ENCODE data around the gene TRIM33. TPM values are rescaled to one million over a fixed set of nuclear protein-coding genes. Genes with fewer than 3 reads are reported as not detected.

The TRIM33 gene
- total and polyA plus RNA-seq, 2 experiments from 2014 or later, result 50.3 to 51.1 TPM

DNA sequence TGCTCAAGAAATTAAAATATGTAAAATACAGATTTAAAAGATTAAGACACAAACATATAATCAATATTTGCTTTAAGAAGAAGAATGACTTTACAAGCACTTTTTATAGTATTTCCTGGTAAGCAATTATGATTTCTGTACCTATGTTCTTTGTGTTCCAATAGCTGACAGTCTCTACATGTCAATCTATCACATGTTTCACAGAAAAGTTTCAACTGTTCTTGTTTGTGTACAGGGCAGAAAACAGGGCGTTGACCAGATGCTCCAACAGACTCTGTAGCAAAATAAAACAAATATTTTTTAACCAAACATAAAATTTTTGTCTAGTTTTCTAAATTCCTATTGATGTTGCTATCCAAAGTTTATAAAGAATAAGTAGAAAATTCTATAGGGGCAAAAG is 48.0 kb downstream of the TRIM33 start:
- Histone ChIP-seq H3F3A (replicated peaks; ENCODE audit: low read depth) (no peaks in the 10 kb centered on the region), H3K27ac (ENCODE audit: low read depth) (no peak overlapping the region), H2AFZ (no peak overlapping the region), H3K4me1 (ENCODE audit: insufficient read depth) (peaks cover 24% of the 10 kb centered on the region), H3K4me3 (no peak overlapping the region), H3K27me3 (ENCODE audit: insufficient read depth) (no peaks in the 10 kb centered on the region), H3K4me2 (no peak overlapping the region), H4K20me1 (replicated peaks; ENCODE audit: insufficient read depth) (peaks cover 29% of the 10 kb centered on the region), H3K36me3 (ENCODE audit: insufficient read depth) (no peaks in the 10 kb centered on the region), H3K79me2 (replicated peaks; ENCODE audit: insufficient read depth) (peaks cover 80% of the 10 kb centered on the region), H3K9me2 (ENCODE audit: insufficient read depth) (no peaks in the 10 kb centered on the region)
- Mint-ChIP-seq H3K36me3 (ENCODE audit: low read depth) (peaks cover 25% of the 10 kb centered on the region; the same call in 2 of the 3 replicates), H3K9me3 (no peaks in the 10 kb centered on the region), H3K4me3 (no peak overlapping the region), H3K27me3 (ENCODE audit: insufficient read depth, low read depth, poor library complexity) (peaks cover 1% of the 10 kb centered on the region), H3K27ac (no peak overlapping the region), H3K4me1 (peaks cover 50% of the 10 kb centered on the region)
- TF ChIP-seq EZH2 (IDR thresholded peaks at IDR 0.05; ENCODE audit: low read depth, unreplicated experiment), result no peak
- no peak for TF ChIP-seq CTCF (conservative IDR thresholded peaks at IDR 0.05; ENCODE audit: low read depth in 2 of 2)
- TF ChIP-seq NANOG (IDR thresholded peaks at IDR 0.05; ENCODE audit: borderline replicate concordance), result no peak
- no peak for TF ChIP-seq JUNB (IDR thresholded peaks at IDR 0.05; ENCODE audit: unreplicated experiment)
- TF ChIP-seq, protein P1, sequence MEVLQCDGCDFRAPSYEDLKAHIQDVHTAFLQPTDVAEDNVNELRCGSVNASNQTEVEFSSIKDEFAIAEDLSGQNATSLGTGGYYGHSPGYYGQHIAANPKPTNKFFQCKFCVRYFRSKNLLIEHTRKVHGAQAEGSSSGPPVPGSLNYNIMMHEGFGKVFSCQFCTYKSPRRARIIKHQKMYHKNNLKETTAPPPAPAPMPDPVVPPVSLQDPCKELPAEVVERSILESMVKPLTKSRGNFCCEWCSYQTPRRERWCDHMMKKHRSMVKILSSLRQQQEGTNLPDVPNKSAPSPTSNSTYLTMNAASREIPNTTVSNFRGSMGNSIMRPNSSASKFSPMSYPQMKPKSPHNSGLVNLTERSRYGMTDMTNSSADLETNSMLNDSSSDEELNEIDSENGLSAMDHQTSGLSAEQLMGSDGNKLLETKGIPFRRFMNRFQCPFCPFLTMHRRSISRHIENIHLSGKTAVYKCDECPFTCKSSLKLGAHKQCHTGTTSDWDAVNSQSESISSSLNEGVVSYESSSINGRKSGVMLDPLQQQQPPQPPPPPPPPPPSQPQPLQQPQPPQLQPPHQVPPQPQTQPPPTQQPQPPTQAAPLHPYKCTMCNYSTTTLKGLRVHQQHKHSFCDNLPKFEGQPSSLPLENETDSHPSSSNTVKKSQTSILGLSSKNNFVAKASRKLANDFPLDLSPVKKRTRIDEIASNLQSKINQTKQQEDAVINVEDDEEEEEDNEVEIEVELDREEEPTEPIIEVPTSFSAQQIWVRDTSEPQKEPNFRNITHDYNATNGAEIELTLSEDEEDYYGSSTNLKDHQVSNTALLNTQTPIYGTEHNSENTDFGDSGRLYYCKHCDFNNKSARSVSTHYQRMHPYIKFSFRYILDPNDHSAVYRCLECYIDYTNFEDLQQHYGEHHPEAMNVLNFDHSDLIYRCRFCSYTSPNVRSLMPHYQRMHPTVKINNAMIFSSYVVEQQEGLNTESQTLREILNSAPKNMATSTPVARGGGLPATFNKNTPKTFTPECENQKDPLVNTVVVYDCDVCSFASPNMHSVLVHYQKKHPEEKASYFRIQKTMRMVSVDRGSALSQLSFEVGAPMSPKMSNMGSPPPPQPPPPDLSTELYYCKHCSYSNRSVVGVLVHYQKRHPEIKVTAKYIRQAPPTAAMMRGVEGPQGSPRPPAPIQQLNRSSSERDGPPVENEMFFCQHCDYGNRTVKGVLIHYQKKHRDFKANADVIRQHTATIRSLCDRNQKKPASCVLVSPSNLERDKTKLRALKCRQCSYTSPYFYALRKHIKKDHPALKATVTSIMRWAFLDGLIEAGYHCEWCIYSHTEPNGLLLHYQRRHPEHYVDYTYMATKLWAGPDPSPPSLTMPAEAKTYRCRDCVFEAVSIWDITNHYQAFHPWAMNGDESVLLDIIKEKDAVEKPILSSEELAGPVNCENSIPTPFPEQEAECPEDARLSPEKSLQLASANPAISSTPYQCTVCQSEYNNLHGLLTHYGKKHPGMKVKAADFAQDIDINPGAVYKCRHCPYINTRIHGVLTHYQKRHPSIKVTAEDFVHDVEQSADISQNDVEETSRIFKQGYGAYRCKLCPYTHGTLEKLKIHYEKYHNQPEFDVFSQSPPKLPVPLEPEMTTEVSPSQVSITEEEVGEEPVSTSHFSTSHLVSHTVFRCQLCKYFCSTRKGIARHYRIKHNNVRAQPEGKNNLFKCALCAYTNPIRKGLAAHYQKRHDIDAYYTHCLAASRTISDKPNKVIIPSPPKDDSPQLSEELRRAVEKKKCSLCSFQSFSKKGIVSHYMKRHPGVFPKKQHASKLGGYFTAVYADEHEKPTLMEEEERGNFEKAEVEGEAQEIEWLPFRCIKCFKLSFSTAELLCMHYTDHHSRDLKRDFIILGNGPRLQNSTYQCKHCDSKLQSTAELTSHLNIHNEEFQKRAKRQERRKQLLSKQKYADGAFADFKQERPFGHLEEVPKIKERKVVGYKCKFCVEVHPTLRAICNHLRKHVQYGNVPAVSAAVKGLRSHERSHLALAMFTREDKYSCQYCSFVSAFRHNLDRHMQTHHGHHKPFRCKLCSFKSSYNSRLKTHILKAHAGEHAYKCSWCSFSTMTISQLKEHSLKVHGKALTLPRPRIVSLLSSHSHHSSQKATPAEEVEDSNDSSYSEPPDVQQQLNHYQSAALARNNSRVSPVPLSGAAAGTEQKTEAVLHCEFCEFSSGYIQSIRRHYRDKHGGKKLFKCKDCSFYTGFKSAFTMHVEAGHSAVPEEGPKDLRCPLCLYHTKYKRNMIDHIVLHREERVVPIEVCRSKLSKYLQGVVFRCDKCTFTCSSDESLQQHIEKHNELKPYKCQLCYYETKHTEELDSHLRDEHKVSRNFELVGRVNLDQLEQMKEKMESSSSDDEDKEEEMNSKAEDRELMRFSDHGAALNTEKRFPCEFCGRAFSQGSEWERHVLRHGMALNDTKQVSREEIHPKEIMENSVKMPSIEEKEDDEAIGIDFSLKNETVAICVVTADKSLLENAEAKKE (CRISPR knock-in tag; IDR thresholded peaks at IDR 0.05), result no peak
- TF ChIP-seq REST (IDR thresholded peaks at IDR 0.05; ENCODE audit: unreplicated experiment), result no peak
- TF ChIP-seq EZH2phosphoT487 (IDR thresholded peaks at IDR 0.05; ENCODE audit: unreplicated experiment), result no peak
- no peak for TF ChIP-seq CREB1 (CRISPR knock-in tag; IDR thresholded peaks at IDR 0.05; ENCODE audit: low read depth)
- TF ChIP-seq, protein P2, sequence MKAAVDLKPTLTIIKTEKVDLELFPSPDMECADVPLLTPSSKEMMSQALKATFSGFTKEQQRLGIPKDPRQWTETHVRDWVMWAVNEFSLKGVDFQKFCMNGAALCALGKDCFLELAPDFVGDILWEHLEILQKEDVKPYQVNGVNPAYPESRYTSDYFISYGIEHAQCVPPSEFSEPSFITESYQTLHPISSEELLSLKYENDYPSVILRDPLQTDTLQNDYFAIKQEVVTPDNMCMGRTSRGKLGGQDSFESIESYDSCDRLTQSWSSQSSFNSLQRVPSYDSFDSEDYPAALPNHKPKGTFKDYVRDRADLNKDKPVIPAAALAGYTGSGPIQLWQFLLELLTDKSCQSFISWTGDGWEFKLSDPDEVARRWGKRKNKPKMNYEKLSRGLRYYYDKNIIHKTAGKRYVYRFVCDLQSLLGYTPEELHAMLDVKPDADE (IDR thresholded peaks at IDR 0.05), result no peak
- no peak for TF ChIP-seq ZNF331 (CRISPR knock-in tag; IDR thresholded peaks at IDR 0.05; ENCODE audit: low read depth)
- ATAC-seq, result no peak
- no peak for DNase-seq (ENCODE audit: low spot score)

All from GM23338 (cell line).